GM19099 (cell line): ENCODE results near the gene B3GNT7.

Source experiments
- POLR2A ChIP-seq: IDR thresholded peaks from 3 replicates; pipeline ENCODE4 v1.6.1; 2011; ENCODE audit warnings: low read depth; ENCODE audit not compliant: insufficient read length; ENCODE audit errors: extremely low read depth

The B3GNT7 gene

GRCh38 chr2:231391981-231392380 is 3.5 kb upstream of the B3GNT7 start:
- TF ChIP-seq POLR2A = peak; percentile 19

- TF ChIP-seq POLR2A = no peak
Measured at GRCh38 chr2:231392431-231393148, 2.9 kb upstream of the B3GNT7 start.

GRCh38 chr2:231393149-231394131 is 2.1 kb upstream of the B3GNT7 start:
- peak; percentile 74 for TF ChIP-seq POLR2A

- TF ChIP-seq POLR2A = peak; percentile 86
Measured at GRCh38 chr2:231394211-231395141, 1.0 kb upstream of the B3GNT7 start.

- TF ChIP-seq POLR2A = no peak
Measured at GRCh38 chr2:231396058-231396821, 730 bp downstream of the B3GNT7 start.

- no peak for TF ChIP-seq POLR2A
Measured at GRCh38 chr2:231397011-231397927, 1.8 kb downstream of the B3GNT7 start.

GRCh38 chr2:231397928-231398294 is 2.4 kb downstream of the B3GNT7 start:
- TF ChIP-seq POLR2A = no peak

- no peak for TF ChIP-seq POLR2A
Measured at GRCh38 chr2:231398585-231398984, 3.1 kb downstream of the B3GNT7 start.

- TF ChIP-seq POLR2A = no peak
Measured at GRCh38 chr2:231399046-231399852, 3.7 kb downstream of the B3GNT7 start.

GRCh38 chr2:231399853-231400680 is 4.6 kb downstream of the B3GNT7 start:
- TF ChIP-seq POLR2A = no peak

GRCh38 chr2:231409776-231410175 is 14.3 kb downstream of the B3GNT7 start:
- TF ChIP-seq POLR2A = no peak
